SW 1271 (cell line): Measurements from ENCODE around the gene JPT1.
"Not testable (repeated sequence)": the region's sequence is repeated elsewhere in the genome, so short reads cannot be mapped to it uniquely, and the experiment has no call there.

Experiments
- DNase-seq, 2 experiments: peaks; one replicate each; lab custom pipeline; 2025; lab: John Stamatoyannopoulos, UW

JPT1 gene, protein sequence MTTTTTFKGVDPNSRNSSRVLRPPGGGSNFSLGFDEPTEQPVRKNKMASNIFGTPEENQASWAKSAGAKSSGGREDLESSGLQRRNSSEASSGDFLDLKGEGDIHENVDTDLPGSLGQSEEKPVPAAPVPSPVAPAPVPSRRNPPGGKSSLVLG

GRCh38 chr17:75154195-75155106 is at the start of gene JPT1:
Gene JPT1 (minus strand): TSS chr17:75154512. CDS start chr17:75154397, 115 bp downstream.
- DNase-seq: peak; percentile 97 to 98

DNA sequence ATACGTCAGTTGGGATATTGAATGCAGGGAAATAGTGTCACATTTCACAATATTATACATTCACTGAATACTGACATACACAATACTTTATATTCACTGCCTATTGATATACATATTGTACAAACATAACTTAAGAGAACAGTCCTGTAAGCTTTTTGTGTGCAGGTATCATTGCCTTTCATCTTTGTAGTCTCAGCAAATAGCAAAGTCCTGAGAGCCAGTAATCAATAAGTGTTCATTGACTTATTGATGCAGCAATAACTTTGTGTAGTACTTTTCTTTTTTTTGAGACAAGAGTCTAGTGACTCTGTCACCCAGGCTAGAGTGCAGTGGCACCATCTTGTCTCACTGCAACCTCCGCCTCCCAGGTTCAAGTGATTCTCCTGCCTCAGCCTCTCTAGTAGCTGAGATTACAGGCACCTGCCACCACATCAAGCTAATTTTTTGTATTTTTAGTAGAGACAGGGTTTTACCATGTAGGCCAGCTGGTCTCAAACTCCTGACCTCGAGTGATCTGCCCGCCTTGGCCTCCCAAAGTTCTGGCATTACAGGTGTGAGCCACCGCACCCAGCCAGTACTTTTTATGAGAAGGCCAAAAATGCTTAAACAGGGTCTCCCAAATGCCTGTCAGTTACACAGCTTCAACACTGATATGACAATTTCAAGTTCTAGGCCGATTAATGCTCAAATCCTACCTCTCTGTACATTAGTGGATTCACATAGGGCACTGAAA is 45.7 kb upstream of the JPT1 start:
- DNase-seq: no peak

DNA sequence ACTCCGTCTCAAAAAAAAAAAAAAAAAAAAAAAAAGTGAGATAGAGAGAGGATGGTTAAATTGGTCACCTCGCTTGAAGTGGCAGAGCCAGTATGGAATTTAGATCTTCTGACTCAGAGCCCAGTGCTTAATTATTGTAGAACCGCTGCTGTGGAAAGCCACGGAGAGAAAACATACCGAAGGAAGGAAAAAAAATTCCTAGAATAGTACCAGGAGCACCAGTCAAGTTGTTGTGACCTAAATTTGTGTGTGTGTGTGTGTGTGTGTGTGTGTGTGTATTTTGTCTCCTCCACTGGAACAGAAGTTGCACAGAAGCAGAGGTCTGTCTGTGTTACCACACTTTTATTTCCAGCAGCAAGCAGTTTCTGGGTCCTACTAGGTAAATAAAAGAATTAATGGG is 40.6 kb upstream of the JPT1 start:
- DNase-seq: no peak

DNA sequence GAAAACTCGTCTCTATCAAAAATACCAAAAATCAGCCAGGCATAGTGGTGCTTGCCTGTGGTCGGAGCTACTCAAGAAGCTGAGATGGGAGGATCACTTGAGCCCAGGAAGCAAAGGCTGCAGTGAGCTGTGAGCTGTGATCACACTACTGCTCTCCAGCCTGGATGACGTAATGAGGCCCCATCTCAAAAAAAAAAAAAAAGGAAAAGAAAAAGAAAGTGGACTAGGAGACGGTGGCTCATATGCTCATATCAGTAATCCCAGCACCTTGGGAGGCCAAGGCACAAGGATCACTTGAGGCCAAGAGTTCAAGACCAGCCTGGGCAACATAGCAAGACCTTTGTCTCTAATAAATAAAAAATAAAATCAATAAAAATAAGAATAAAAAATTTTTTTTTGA is 37.3 kb upstream of the JPT1 start:
- no peak for DNase-seq

DNA sequence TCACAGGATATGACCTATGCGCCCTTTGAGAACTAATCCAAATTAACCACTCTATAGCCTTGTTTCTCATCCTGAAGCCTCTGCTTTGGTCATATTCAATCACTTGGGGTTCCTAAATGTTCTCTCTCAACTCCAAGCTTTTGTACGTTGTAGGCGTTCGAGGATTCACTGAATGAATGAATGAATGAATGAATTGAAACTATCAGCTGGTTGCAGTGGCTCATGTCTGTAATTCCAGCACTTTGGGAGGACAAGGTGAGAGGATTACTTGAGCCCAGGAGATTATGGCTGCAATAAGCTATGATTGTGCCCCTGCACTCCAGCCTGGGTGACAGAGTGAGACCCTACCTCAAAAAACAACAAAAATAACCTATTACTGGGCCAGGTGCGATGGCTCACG is 34.3 kb upstream of the JPT1 start:
- DNase-seq: no peak

- DNase-seq: no peak
Observed at GRCh38 chr17:75183999-75184884, 29.9 kb upstream of the JPT1 start.

DNA sequence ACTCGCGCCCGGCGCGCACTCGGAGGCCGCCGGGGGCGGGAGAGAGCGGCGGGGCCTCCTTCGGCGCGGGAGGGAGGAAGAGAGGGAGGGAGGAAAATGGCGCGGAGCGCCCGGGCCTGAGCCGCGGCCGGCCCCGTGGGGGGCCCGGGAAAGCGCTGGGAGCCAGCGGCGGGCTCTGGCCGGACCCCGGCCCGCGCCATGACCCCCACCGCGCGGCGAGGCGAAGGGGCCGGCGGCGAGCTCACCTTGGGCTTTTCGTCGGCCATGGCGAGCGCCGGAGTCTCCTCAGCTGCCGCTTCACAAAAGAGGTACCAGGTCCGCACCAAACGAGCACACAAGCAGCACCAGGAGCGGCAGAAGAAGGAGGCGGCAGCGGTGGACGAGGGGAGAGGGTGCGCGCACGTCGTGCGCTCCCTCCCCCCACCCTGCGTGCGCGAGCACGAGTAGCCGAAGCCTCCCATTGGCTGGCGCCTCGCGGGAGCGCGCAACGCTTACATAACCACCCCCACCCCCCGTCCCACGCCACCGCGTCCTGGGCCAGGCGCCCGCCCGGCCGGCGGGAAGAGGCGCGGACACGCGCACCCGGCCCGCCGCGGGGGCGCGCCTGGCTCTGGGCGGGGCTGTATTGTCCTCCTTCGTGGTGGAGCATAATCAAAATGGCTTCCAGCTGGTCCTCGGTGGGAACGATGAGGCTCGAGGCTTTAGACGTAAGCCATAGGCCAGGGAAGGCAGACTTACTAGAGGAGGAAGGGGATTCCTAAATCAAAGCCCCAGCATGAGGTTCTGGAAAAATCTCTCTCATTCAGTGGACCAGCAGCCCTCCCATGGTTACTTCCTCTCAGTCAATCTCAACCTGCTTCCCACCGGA is 28.5 kb upstream of the JPT1 start, which contains the start of gene SUMO2:
Gene SUMO2 (minus strand): TSS at position 391 of the 868 bp plus-strand sequence. CDS start 125 bp downstream, at position 266.
- DNase-seq: peak; percentile 71 to 86

DNA sequence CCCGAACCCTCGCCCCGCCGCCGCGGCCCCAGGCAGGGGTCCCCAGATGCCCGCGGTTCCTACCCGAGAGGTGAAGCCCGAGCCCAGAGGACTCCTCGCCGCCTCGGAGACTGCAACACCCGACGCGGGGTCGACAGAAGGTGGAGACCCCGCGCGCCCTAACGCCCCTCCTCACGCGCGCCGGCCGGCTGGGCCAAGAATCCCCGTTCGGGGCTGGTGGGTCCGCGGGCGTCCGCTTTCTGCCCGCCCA is 27.9 kb upstream of the JPT1 start:
- no peak for DNase-seq

GRCh38 chr17:75181608-75182318 is 27.5 kb upstream of the JPT1 start:
- DNase-seq: no peak

GRCh38 chr17:75181110-75181509 is 26.8 kb upstream of the JPT1 start:
- DNase-seq: no peak

- DNase-seq: no peak
Observed at GRCh38 chr17:75178453-75178852, 24.1 kb upstream of the JPT1 start.

DNA sequence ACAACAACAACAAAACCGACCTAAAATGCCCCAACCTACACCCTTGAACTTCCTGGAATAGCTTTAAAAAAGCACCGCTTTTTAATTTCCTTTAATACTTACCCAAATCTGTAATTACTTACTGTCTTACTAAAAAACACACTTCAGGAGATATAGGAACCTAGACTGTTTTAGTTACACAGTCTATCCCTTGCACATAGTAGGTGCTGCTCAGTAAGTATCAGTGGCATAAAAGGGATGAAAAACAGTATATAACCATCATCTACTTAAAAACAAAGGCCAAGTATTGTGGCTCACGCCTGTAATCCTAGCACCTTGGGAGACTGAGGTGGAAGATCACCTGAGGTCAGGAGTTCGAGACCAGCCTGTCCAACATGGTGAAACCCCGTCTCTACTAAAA is 22.3 kb upstream of the JPT1 start:
- no peak for DNase-seq

DNA sequence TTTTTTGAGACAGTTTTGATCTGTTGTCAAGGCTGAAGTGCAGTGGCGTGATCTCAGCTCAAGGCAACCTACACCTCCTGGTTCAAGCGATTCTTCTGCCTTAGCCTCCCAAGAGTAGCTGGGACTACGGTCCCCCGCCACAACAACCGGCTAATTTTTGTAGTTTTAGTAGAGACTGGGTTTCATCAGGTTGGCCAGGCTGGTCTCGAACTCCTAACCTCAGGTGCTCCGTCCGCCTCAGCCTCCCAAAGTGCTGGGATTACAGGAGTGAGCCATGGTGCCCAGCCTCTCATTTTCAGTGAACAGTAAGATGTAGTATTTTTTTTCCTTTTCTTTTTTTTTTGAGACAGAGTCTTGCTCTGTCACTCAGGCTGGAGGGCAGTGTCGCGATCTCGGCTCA is 20.7 kb upstream of the JPT1 start:
- DNase-seq: no peak

GRCh38 chr17:75173526-75173925 is 19.2 kb upstream of the JPT1 start:
- no peak for DNase-seq

DNA sequence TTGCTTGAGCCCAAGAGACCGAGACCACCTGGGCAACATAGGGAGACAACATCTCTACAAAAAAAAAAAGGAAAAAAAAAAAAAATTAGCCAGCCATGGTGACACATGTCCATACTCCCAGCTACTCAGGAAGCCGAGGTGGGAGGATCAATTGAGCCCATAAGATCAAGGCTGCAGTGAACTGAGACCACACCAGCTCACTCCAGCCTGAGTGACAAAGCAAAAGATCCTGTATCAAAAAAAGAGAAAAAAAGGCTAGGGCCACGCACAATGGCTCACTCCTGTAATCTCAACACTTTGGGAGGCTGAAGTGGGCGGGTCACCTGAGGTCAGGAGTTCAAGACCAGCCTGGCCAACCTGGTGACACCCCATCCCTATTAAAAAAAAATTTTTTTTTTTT is 14.7 kb upstream of the JPT1 start:
- DNase-seq: no peak

DNA sequence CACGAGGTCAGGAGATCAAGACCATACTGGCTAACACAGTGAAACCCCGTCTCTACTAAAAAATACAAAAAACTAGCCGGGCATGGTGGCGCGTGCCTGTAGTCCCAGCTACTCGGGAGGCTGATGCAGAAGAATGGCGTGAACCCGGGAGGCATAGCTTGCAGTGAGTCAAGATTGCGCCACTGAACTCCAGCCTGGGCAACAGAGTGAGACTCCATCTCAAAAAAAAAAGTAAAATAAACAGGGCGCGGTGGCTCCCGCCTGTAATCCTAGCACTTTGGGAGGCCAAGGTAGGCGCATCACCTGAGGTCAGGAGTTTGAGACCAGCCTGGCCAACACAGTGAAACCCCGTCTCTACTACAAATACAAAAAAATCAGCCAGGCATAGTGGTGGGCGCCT is 10.3 kb upstream of the JPT1 start:
- not testable (repeated sequence) for DNase-seq

GRCh38 chr17:75163074-75163473 is 8.8 kb upstream of the JPT1 start:
- no peak for DNase-seq

DNA sequence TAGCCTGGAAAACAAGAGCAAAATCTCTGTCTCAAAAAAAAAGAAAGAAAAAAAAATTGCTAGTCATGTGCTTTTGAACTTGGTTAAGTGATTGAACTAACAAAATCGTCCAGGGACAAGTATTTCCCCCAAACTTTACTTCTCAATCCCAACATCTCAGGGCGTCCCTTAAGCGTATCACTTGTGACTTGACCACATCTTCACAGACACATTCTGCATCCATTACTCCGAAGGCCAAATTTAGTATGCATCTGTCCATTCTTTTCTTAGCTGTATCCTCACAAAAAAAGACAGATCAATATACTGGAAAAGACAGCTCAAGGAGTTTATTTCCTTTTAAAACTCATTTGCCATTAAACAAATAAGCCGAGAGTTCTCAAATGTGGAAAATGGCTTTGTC is 5.9 kb upstream of the JPT1 start:
- no peak for DNase-seq

DNA sequence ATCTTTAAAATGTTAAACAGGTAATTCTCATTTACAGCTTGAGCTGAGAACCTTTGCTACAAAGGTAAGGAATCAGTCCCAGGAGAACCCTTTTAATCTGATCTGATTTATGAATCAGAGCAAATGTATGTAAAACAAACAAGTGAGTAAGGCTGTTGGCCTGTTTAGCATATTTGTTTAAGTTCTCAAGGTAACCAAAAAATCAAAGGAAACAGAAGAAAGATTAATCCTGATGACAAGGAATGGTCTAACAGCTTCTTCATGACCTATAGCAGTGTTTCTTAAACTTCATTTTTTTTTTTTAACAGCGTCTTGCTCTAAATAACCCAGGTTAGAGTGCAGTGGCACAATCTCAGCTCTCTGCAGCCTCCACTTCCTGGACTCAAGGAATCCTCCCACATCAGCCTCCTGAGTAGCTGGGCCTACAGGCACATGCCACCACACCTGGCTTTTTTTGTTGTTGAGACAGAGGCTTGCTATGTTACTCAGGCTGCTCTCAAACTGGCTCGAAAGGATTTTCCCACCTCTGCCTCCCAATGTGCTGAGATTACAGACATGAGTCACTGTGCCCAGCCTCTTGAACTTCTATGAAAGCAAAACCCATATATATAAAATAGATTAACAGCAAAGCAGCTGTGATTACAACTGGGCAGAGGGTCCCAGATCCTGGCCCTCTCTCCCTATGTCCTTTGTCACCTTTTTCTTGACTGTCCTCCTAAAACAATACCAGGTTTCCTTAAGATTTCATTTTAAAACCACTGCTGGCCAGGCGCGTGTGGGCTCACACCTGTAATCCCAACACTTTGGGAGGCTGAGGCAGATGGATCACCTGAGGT is 5.1 kb upstream of the JPT1 start:
- peak; percentile 20 to 41 for DNase-seq
